IPS-20b (cell line): ENCODE measurements around the gene GPR62.

ENCODE experiments used
- H3K27ac ChIP-seq: one replicate; pipeline ENCODE4 v1.5.1; 2013; ENCODE audit warnings: low read length
- H3K27me3 ChIP-seq: 2 replicates; pipeline ENCODE4 v1.6.1; 2013; ENCODE audit warnings: mild to moderate bottlenecking, low read length, inconsistent platforms; ENCODE audit not compliant: insufficient read depth
- H3K36me3 ChIP-seq: 2 replicates; pipeline ENCODE4 v1.6.1; 2013; ENCODE audit warnings: low read depth, mild to moderate bottlenecking, inconsistent platforms, low read length, moderate library complexity; ENCODE audit not compliant: insufficient read depth
- H3K4me1 ChIP-seq: 2 replicates; pipeline ENCODE4 v1.6.1; 2013; ENCODE audit warnings: mild to moderate bottlenecking, control low read depth, inconsistent platforms, low read length, moderate library complexity; ENCODE audit not compliant: insufficient read depth
- H3K4me3 ChIP-seq: 2 replicates; pipeline ENCODE4 v1.5.1; 2013; ENCODE audit warnings: mild to moderate bottlenecking, low read length, inconsistent platforms
- H3K9ac ChIP-seq: 2 replicates; pipeline ENCODE4 v1.6.1; 2013; ENCODE audit warnings: low read depth, mild to moderate bottlenecking, inconsistent platforms, low read length, moderate library complexity
- H3K9me3 ChIP-seq: 2 replicates; pipeline ENCODE4 v1.6.1; 2013; ENCODE audit warnings: mild to moderate bottlenecking, low read depth, low read length, inconsistent platforms; ENCODE audit not compliant: insufficient read depth

Gene GPR62

GRCh38 chr3:51968883-51969678, 13.9 kb downstream of the GPR62 start:
- Histone ChIP-seq H3K4me3 (peak overlapping the region; percentile 86), H3K36me3 (no peaks in the 10 kb centered on the region), H3K4me1 (peaks cover 22% of the 10 kb centered on the region), H3K27me3 (peaks cover 32% of the 10 kb centered on the region), H3K9me3 (no peaks in the 10 kb centered on the region), H3K27ac (peak overlapping the region; percentile 86), H3K9ac (peak overlapping the region; percentile 94; the same call in 1 of the 2 replicates)

GRCh38 chr3:51969841-51970240, 14.7 kb downstream of the GPR62 start:
- Histone ChIP-seq H3K4me1 (peaks cover 28% of the 10 kb centered on the region), H3K27me3 (peaks cover 38% of the 10 kb centered on the region), H3K9me3 (no peaks in the 10 kb centered on the region), H3K36me3 (no peaks in the 10 kb centered on the region), H3K27ac (no peak overlapping the region), H3K4me3 (no peak overlapping the region), H3K9ac (no peak overlapping the region)

- no peak overlapping the region for H3K9ac ChIP-seq
- no peak overlapping the region for H3K4me3 ChIP-seq
- peaks cover 38% of the 10 kb centered on the region for H3K27me3 ChIP-seq
- H3K27ac ChIP-seq: no peak overlapping the region
- peaks cover 34% of the 10 kb centered on the region for H3K4me1 ChIP-seq
- no peaks in the 10 kb centered on the region for H3K9me3 ChIP-seq
- H3K36me3 ChIP-seq: no peaks in the 10 kb centered on the region
These were observed 15.6 kb downstream of the GPR62 start for GRCh38 chr3:51970606-51971300.

- Histone ChIP-seq H3K9ac (no peak overlapping the region), H3K4me1 (peaks cover 32% of the 10 kb centered on the region), H3K36me3 (no peaks in the 10 kb centered on the region), H3K27ac (no peak overlapping the region), H3K27me3 (peaks cover 38% of the 10 kb centered on the region), H3K4me3 (no peak overlapping the region), H3K9me3 (no peaks in the 10 kb centered on the region)
These were observed 16.2 kb downstream of the GPR62 start for GRCh38 chr3:51971350-51971749.

GRCh38 chr3:51974277-51974962, 19.2 kb downstream of the GPR62 start:
- Histone ChIP-seq H3K9me3 (no peaks in the 10 kb centered on the region), H3K4me1 (peaks cover 17% of the 10 kb centered on the region; the same call in 1 of the 2 replicates), H3K27ac (no peak overlapping the region), H3K27me3 (peaks cover 44% of the 10 kb centered on the region), H3K4me3 (peak overlapping the region; percentile 74), H3K9ac (peak overlapping the region; percentile 57; the same call in 1 of the 2 replicates), H3K36me3 (no peaks in the 10 kb centered on the region)

GRCh38 chr3:51974963-51975851, 20.0 kb downstream of the GPR62 start, which contains the start of gene ABHD14A:
ABHD14A (plus strand) TSS chr3:51975064; CDS start chr3:51975136, 72 bp downstream.
- Histone ChIP-seq H3K9ac (peak within 1 kb of the TSS; percentile 57; the same call in 1 of the 2 replicates), H3K36me3 (no peaks in the 10 kb centered on the region), H3K9me3 (no peaks in the 10 kb centered on the region), H3K4me3 (peak within 1 kb of the TSS; percentile 76), H3K27me3 (peaks cover 44% of the 10 kb centered on the region), H3K27ac (no peak within 1 kb of the TSS), H3K4me1 (peaks cover 14% of the 10 kb centered on the region; the same call in 1 of the 2 replicates)

GRCh38 chr3:51975852-51976549, 20.8 kb downstream of the GPR62 start:
- Histone ChIP-seq H3K27ac (no peak overlapping the region), H3K4me1 (peaks cover 14% of the 10 kb centered on the region; the same call in 1 of the 2 replicates), H3K9me3 (no peaks in the 10 kb centered on the region), H3K36me3 (no peaks in the 10 kb centered on the region), H3K9ac (peak overlapping the region; percentile 57; the same call in 1 of the 2 replicates), H3K4me3 (peak overlapping the region; percentile 74), H3K27me3 (peaks cover 44% of the 10 kb centered on the region)

- Histone ChIP-seq H3K27me3 (peaks cover 44% of the 10 kb centered on the region), H3K4me3 (no peak overlapping the region)
These were observed 22.4 kb downstream of the GPR62 start for GRCh38 chr3:51977446-51978142.

GRCh38 chr3:51978143-51978502, 22.9 kb downstream of the GPR62 start:
- peaks cover 44% of the 10 kb centered on the region for H3K27me3 ChIP-seq
- H3K9ac ChIP-seq: no peak overlapping the region
- H3K36me3 ChIP-seq: no peaks in the 10 kb centered on the region
- peaks cover 18% of the 10 kb centered on the region; the same call in 1 of the 2 replicates for H3K4me1 ChIP-seq
- no peaks in the 10 kb centered on the region for H3K9me3 ChIP-seq
- H3K4me3 ChIP-seq: no peak overlapping the region
- no peak overlapping the region for H3K27ac ChIP-seq

More at GRCh38 chr3:51977446-51978142, 22.4 kb downstream of the GPR62 start:
- H3K9me3 ChIP-seq: no peaks in the 10 kb centered on the region
- peaks cover 18% of the 10 kb centered on the region; the same call in 1 of the 2 replicates for H3K4me1 ChIP-seq
- H3K27ac ChIP-seq: no peak overlapping the region
- no peak overlapping the region for H3K9ac ChIP-seq
- H3K36me3 ChIP-seq: no peaks in the 10 kb centered on the region

- H3K4me3 ChIP-seq: no peak overlapping the region
- H3K9ac ChIP-seq: no peak overlapping the region
These were observed 25.1 kb downstream of the GPR62 start for GRCh38 chr3:51980253-51980652.

More at GRCh38 chr3:51980253-51980652, 25.1 kb downstream of the GPR62 start:
- H3K27me3 ChIP-seq: peaks cover 24% of the 10 kb centered on the region
- H3K27ac ChIP-seq: no peak overlapping the region
- H3K9me3 ChIP-seq: no peaks in the 10 kb centered on the region
- peaks cover 12% of the 10 kb centered on the region; the same call in 1 of the 2 replicates for H3K4me1 ChIP-seq
- H3K36me3 ChIP-seq: no peaks in the 10 kb centered on the region
